Activated CD4-positive, alpha-beta T cell treated with anti-CD3 and anti-CD28 coated beads for 4 hours (primary cell): ENCODE measurements around the gene THAP10.
"Not testable (repeated sequence)": the region's sequence is repeated elsewhere in the genome, so short reads cannot be mapped to it uniquely, and the experiment has no call there.

Experiments
- DNase-seq, 2 donors: peaks; one replicate each; pipeline ENCODE4 v3.0.0-alpha.2; 2020

The THAP10 gene

GRCh38 chr15:70876011-70876410 is 16.2 kb downstream of the THAP10 start:
- no peak for DNase-seq

GRCh38 chr15:70875001-70875782 is 17.0 kb downstream of the THAP10 start:
- DNase-seq = no peak

DNA sequence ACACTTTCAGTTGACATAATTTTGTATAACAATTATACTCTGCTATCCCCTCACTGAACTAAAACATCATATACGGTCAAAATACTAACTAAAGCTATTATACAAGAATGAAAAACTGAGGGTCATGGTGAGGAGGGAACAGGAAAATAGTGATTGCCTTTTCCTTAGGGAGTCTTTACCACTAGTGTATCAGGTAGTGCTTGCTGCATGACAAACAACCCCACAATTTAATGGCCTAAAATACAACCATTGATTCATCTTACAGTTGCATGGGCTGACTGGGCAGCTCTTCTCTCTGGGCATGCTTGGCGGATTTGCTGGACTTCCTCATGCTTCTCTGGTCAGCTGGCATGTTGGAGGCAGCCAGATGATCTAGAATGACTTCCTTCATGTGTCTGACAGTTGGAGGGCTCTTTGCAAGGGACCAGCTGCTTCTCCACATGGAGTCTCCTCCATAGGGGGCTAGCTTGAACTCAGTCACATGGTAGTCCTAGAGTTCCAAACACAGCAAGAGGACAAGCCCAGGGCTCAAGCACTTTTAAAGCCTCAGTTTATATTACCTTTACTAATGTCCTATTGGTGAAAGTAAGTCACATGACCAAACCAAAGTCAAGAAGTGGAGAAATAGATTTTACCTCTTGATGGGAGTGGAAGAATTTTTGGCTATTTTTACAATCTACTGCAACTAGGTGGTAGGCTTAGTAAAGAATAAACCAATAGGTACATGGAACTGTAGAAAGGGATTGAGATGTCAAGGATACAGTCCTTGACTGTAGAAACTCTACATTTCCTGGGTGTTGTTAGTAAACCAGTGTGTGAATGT is 18.8 kb downstream of the THAP10 start:
- no peak for DNase-seq

- DNase-seq = not testable (repeated sequence)
Measured at GRCh38 chr15:70871490-70871889, 20.7 kb downstream of the THAP10 start.

- no peak for DNase-seq
Measured at GRCh38 chr15:70870051-70870450, 22.2 kb downstream of the THAP10 start.

DNA sequence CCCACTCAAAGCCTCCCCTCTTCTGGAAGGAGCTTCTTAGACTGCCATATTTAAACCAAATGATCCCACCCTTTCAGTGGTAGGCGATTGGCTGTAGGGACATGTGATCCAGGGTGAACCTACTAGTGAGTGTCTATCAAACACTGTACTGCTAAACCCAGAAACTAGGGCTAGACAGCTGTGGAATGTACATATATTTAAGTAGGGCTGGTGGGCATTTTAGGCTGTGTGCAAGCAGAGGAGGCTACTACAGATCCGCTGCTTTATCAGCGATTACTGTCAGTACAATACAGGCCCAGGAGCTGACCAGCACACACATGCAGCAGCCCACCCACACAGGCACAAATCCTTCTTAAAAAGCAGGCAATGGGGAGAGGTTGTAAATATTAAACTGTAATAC is 22.9 kb downstream of the THAP10 start:
- no peak for DNase-seq

GRCh38 chr15:70867911-70868467 is 24.2 kb downstream of the THAP10 start:
- DNase-seq = no peak

GRCh38 chr15:70866982-70867641 is 25.1 kb downstream of the THAP10 start:
- DNase-seq = no peak

DNA sequence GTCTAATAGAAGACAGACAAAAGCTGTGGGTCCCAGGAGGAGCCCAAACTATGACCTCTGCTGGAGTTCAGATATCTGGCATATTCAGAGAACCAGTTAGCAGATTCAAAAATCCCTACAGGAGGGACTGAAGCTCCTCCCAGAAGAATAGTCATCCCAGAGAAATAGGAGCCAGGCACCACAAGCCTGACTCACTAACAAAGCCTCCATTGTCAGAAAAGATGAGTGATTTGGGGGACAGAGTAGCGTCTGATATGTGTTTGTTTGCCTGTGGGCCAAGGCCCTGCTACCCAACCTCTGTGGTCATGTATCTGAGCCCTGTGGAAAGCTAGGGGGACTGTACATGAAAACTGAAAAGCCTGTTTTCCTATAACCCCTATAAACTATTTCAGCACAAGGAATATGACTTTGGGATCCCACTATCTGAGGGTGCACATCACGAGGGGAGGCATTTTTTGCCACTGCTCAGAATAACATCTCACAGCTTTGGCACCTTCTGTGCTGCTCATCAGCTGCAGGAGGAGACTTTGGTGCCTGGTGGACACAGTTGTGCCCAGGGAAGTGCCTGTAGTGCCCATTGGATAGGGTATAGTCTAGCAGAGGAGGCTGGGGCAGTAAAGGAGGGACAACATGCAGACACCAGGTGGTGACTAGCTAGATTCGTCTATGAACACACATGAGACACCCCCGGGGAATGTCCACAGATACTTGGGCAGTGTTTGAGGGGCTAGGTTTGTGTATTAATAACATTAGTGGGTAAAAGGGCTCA is 28.6 kb downstream of the THAP10 start:
- no peak for DNase-seq

DNA sequence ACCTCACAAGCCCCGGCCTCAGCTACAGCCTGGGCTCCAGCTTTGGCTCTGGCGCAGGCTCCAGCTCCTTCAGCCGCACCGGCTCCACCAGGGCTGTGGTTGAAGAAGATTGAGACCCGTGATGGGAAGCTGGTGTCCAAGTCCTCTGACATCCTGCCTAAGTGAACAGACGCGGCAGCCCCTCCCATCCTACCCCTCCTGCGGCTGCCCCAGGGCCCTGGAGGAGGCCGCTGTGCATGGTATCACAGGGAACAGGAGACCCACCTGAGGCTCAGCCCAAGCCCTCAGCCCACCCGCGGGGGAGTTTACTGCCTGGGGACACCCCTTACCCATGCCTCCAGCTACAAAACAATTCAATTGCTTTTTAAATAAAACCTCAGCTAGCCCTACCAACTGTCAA is 32.2 kb downstream of the THAP10 start:
- no peak for DNase-seq

- no peak for DNase-seq
Measured at GRCh38 chr15:70859322-70859908, 32.8 kb downstream of the THAP10 start.

- DNase-seq = not testable (repeated sequence)
Measured at GRCh38 chr15:70858614-70859321, 33.5 kb downstream of the THAP10 start.

DNA sequence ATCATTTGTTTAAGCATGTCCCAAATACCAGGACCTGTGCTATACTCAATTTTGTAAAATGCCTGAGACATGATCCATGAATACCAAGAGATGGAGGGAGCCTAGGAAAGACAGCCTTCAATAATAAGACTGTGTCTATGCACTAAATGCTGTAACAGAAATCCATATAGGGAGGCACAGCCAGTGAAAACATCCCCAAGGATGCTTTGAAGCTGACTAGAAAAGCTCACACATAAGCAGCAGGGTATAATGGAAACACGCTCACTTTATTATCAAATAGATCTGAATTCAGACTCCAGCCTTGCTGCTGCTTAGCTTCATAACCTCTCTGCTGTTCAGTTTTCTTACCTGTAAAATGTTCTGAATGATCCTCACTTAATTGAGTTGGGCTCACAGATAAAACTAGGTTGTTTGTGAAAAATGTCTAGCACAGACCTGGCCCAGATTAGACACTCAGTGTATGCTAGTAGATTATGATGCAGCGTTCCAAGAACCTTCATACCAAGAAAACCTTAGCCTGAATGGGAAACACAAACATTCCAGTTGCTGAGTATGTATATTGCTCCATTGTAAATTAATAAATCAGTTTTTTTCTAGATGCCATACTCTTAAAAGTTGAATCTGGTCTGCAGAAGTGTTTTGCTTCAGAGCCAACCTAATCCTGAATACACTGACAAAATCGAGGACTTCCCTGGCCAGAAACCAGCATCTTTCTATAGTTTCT is 34.5 kb downstream of the THAP10 start:
- DNase-seq = no peak

DNA sequence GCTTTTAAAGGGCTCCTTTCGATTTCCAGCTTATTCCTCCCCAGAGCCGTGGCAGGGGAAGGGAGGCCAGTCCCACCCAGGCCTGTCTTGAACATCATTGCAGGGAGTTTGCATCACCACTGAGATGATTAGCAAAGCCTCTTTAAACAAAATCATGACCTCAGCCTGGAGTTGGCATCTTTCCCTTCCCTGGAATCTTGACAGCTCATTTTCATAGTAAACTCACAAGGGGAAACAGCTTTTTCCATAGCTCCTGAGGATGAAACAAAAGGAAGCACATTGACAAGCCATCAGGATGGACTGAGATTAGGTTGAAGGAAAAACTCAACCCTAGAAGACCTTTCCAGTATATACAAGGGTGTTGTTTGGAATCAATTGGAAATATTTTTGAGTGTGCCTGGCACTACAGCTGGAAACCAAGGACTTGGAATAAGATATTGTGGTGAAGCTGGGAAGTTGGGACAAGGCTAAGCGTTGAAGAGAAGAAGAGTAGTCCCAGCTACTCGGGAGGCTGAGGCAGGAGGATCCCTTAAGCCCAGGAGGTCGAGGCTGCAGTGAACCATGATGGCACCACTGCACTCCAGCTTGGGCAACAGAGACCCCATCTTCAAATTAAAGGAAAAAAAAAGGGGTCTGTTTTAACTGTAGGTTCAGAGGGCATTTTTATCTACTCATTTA is 35.2 kb downstream of the THAP10 start:
- DNase-seq = no peak

GRCh38 chr15:70856177-70856883 is 35.9 kb downstream of the THAP10 start:
- DNase-seq = no peak

DNA sequence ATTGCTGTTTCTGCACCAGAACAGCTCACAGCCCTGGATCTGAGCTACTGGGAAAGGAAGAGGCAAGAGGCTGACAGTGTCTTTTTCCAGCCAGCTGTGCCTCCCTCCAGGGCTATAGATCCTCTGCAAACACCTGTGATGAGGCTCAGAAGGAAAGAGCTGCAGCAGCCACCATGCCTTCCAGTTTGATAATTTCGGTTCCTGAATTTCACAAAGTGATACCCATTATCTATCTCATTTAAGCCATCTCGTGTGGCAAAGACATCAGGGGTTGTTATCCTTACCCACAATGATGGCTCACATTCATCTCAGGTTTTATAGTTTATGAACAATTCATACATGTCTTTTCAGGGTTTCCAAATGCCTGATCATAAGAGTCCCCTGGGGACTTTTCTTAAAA is 36.5 kb downstream of the THAP10 start:
- no peak for DNase-seq

DNA sequence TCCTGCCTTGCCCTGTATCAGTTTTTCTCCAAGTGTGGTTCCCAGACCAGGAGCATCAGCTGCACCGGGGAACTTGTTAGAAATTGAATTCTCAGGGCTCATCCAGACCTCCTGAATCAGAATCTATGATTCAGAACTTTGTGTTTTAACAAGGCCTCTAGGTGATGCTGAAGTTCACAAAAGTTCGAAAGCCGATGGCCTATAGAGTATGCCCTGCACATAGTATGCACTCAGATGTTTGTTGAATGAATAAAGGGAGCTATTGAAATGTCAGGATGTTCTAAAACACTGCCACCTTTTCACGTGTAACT is 37.6 kb downstream of the THAP10 start:
- no peak for DNase-seq

DNA sequence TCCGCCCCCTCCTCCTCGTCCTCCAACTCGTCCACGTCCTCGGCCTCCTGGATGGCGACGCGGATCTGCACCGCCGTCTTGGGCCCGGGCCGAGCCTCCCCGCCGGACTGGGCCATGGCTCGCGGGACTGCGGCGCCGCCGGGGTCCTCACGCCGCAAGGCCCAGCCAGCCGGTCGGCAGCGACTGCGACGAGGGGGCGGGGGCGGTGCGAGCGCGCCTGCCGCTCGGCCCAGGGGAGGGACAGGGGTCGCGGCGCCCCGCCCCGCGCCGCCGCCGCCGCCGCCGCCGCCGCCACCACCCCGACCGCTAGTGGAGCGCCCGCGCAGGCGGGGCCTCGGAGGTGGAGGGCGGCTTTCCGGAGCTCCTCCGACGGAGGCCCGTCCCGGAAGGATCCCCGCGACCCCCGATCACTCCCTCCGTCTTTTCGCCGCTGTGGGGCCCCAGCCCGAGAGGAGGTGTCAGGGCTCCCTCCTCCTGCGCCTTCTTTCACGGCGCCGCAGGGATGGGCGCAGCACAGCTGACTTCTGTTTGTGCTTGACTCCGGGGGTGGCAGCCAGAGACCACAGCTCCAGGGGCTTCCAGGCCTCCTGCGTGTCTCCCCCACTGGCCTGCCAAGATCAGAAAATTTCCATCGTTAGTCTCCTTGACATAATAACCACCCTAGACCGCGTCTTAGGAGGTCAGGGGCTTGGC is 38.1 kb downstream of the THAP10 start, which contains the start of gene LARP6:
Gene LARP6, minus strand, starts transcription at position 185 of the 693 bp plus-strand sequence. Its CDS starts 69 bp downstream, at position 116.
- DNase-seq = peak; percentile 3 to 10
